ENCODE results near the gene TTC7B.

DNA sequence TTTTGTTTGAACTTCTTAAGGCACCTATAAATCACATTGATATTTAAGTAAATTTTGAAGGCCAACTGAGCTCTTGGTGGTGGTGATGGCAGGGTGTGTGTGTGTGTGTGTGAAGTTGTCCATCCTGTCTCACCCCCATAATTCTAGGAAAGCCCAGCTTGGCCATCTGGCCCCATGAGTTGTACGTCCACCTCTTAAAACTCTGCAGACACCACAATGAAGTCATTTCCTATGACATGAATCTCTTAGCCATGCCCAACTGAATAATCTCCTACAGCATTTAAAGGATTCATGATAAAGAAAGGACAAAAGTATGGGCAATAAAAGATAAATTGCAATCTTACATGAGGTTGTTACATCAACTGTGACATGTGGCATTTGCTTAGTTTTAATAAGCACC lies 123.4 kb downstream of the TTC7B start:
- no peak for TF ChIP-seq POLR2AphosphoS5 (IDR thresholded peaks at IDR 0.05)
- TF ChIP-seq, protein P1, sequence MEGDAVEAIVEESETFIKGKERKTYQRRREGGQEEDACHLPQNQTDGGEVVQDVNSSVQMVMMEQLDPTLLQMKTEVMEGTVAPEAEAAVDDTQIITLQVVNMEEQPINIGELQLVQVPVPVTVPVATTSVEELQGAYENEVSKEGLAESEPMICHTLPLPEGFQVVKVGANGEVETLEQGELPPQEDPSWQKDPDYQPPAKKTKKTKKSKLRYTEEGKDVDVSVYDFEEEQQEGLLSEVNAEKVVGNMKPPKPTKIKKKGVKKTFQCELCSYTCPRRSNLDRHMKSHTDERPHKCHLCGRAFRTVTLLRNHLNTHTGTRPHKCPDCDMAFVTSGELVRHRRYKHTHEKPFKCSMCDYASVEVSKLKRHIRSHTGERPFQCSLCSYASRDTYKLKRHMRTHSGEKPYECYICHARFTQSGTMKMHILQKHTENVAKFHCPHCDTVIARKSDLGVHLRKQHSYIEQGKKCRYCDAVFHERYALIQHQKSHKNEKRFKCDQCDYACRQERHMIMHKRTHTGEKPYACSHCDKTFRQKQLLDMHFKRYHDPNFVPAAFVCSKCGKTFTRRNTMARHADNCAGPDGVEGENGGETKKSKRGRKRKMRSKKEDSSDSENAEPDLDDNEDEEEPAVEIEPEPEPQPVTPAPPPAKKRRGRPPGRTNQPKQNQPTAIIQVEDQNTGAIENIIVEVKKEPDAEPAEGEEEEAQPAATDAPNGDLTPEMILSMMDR (IDR thresholded peaks at IDR 0.05) = no peak
